ENCODE measurements around the gene BMERB1. TPM values are rescaled to one million over a fixed set of nuclear protein-coding genes. Genes with fewer than 3 reads are reported as not detected.
"Not testable (repeated sequence)": the region's sequence is repeated elsewhere in the genome, so short reads cannot be mapped to it uniquely, and the experiment has no call there.

The BMERB1 gene
- total RNA-seq, 4 donors from 2014 or later, result 75.6 to 103 (median 92.9) TPM

DNA sequence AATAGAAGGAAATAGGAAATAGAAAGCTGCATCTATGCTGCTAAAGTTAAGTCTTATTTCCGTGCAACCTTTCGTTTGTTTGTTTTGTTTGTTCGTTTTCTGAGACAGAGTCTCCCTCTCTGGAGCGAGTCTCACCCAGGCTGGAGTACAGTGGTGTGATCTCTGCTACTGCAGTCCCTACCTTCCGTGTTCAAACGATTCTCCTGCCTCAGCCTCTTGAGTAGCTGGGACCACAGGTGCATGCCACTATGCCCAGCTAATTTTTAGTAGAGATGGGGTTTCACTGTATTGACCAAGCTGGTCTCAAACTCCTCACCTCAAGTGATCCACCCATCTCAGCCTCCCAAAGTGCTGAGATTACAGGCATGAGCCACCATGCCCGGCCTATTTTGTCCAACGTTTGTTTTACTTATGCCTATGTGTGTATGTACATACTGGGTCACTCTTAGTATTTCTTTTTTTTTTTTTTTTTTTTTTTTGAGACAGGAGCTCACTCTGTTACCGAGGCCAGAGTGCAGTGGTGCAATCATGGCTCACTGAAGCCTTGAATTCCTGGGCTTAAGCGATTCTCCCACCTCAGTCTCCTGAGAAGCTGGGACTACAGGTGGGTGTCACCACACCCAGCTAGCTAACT is 16.8 kb downstream of the BMERB1 start:
- H3K4me1 ChIP-seq, result no peaks in the 10 kb centered on the region
- intact Hi-C loops (cut with DNase I), result no loop called here

DNA sequence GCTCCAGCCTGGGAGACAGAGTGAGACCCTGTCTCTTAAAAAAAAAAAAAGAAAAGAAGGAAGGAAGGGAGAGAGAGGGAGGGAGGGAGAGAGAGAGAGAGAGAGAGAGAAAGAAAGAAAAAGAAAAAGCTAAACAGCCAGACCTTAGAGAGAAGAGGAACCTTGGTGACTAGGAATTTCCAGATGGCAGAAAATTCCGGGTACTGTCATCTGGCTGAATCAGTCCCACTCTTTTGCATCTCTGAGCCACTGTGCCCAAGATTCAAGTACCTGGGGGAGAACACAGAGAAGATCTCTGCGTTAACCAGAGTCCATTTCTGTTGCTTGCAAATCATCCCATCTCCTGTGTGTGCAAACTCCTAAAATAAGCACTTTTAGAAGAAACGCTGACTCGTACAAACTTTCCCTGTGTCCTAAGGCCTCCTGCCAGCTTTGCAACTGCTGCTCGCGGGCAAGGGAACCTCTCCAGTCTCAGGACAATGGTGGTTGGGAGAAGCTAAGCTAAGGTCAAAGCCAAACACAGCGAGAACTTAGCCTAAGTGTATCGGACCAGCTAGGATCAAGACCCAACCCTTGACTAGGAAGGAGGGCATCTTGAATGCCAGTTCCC is 18.0 kb downstream of the BMERB1 start:
- no peak overlapping the region for H3K27ac ChIP-seq (replicated peaks in 1 of 4)
- H3K4me3 ChIP-seq, result no peak overlapping the region
- H3K27me3 ChIP-seq, result no peaks in the 10 kb centered on the region
- H3K9me3 ChIP-seq, result no peaks in the 10 kb centered on the region
- no peaks in the 10 kb centered on the region for H3K4me1 ChIP-seq
- intact Hi-C loops (cut with DNase I), result no loop called here
- TF ChIP-seq POLR2AphosphoS5 (IDR thresholded peaks at IDR 0.05) (no peak), POLR2A (IDR thresholded peaks at IDR 0.05; ENCODE audit: low read depth) (no peak), CTCF (IDR thresholded peaks at IDR 0.05) (no peak), EP300 (IDR thresholded peaks at IDR 0.05) (no peak)
- DNase-seq (ENCODE audit: extremely low spot score), result no peak
- H3K36me3 ChIP-seq, result peaks cover 0 to 10% (median 0%) of the 10 kb centered on the region in 4 donors
- 87% methylated on average over 8 of the region's 8 CpGs for WGBS

More for the DNA sequence above, 16.8 kb downstream of the BMERB1 start:
- no peak for TF ChIP-seq POLR2AphosphoS5 (IDR thresholded peaks at IDR 0.05)
- no peak for TF ChIP-seq EP300 (IDR thresholded peaks at IDR 0.05)
- no peak for TF ChIP-seq POLR2A (IDR thresholded peaks at IDR 0.05; ENCODE audit: low read depth)
- TF ChIP-seq CTCF (IDR thresholded peaks at IDR 0.05), result no peak
- H3K27ac ChIP-seq (replicated peaks in 1 of 4), result no peak overlapping the region
- H3K9me3 ChIP-seq, result no peaks in the 10 kb centered on the region
- no peak for DNase-seq (ENCODE audit: extremely low spot score)
- WGBS, result 87% methylated on average over 10 of the region's 10 CpGs
- no peaks in the 10 kb centered on the region for H3K27me3 ChIP-seq
- H3K4me3 ChIP-seq, result no peak overlapping the region
- peaks cover 0 to 12% (median 0%) of the 10 kb centered on the region in 4 donors for H3K36me3 ChIP-seq

DNA sequence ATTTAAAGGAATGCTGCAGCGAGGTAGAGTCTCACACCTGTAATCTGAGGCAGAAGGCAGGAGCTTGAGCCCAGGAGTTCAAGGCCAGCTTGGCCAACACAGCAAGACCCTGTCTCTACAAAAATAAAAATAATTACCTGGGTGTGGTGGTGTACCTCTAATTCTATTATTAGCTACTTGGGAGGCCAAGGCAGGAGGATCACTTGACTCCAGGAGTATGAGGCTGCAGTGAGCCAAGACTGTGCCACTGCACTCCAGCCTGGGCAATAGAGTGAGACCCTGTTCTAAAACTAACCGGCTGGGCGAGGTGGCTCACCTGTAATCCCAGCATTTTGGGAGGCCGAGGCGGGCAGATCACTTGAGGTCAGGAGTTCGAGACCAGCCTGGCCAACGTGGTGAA is 18.9 kb downstream of the BMERB1 start:
- H3K36me3 ChIP-seq; H3K27me3 ChIP-seq; intact Hi-C loops (cut with DNase I); DNase-seq (ENCODE audit: extremely low spot score); H3K4me3 ChIP-seq; H3K9me3 ChIP-seq; H3K4me1 ChIP-seq; H3K27ac ChIP-seq (replicated peaks in 1 of 4): not testable (repeated sequence)
- 95% methylated on average over 7 of the region's 7 CpGs for WGBS

DNA sequence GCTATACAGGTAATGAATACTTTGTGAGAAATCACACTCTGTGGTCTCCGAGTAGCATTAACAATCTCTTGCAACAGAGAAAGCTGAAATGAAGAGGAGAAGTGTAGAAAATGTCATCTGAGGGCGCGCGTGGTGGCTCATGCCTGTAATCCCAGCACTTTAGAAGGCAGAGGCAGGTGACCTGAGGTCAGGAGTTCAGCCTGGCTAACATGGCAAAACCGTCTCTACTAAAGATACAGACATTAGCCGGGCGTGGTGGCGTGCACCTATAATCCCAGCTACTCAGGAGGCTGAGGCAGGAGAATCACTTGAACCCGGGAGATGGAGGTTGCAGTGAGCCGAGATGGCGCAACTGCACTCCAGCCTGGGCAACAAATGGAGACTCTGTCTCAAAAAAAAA is 20.5 kb downstream of the BMERB1 start:
- H3K27ac ChIP-seq (replicated peaks in 1 of 4); intact Hi-C loops (cut with DNase I): not testable (repeated sequence)
- whole genome bisulfite sequencing, result 98% methylated on average over 11 of the region's 11 CpGs

GRCh38 chr16:15457400-15457799 is 23.0 kb downstream of the BMERB1 start:
- intact Hi-C loops (cut with DNase I), result no loop called here
- DNase-seq (ENCODE audit: extremely low spot score), result no peak
- Histone ChIP-seq H3K27ac (replicated peaks in 1 of 4) (no peak overlapping the region), H3K4me1 (peaks cover 0 to 7% (median 0%) of the 10 kb centered on the region in 4 donors), H3K27me3 (no peaks in the 10 kb centered on the region), H3K36me3 (no peaks in the 10 kb centered on the region), H3K4me3 (no peak overlapping the region), H3K9me3 (no peaks in the 10 kb centered on the region)
- 88% methylated on average over 3 of the region's 3 CpGs for WGBS
- TF ChIP-seq CTCF (IDR thresholded peaks at IDR 0.05) (no peak), POLR2AphosphoS5 (IDR thresholded peaks at IDR 0.05) (no peak), EP300 (IDR thresholded peaks at IDR 0.05) (no peak), POLR2A (IDR thresholded peaks at IDR 0.05; ENCODE audit: low read depth) (no peak)

More for the DNA sequence above, 20.5 kb downstream of the BMERB1 start:
- H3K4me3 ChIP-seq; DNase-seq (ENCODE audit: extremely low spot score); H3K36me3 ChIP-seq; H3K27me3 ChIP-seq; H3K4me1 ChIP-seq; H3K9me3 ChIP-seq: not testable (repeated sequence)

DNA sequence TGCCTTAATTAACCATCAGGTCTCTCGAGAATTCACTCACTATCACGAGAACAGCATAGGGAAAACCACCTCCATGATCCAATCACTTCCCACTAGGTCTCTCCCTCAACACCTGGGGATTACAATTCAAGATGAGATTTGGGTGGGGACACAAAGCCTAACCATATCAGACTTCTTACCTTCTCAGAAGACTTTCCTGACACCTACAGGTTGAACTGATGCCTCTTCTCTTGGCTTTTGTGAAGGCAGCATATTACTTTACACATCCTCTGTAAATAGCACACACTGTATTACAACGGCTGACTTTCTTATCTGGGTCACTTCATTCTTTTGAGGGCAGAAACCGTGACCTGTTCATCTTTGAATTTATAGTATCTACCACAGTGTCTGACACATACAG is 23.6 kb downstream of the BMERB1 start:
- WGBS, result 80% methylated on average over 4 of the region's 4 CpGs
- H3K36me3 ChIP-seq, result no peaks in the 10 kb centered on the region
- no peak for DNase-seq (ENCODE audit: extremely low spot score)
- H3K4me3 ChIP-seq, result no peak overlapping the region
- intact Hi-C loops (cut with DNase I), result no loop called here
- no peak overlapping the region for H3K27ac ChIP-seq (replicated peaks in 1 of 4)
- H3K9me3 ChIP-seq, result no peaks in the 10 kb centered on the region
- H3K4me1 ChIP-seq, result peaks cover 0 to 7% (median 0%) of the 10 kb centered on the region in 4 donors
- H3K27me3 ChIP-seq, result no peaks in the 10 kb centered on the region
- TF ChIP-seq POLR2A (IDR thresholded peaks at IDR 0.05; ENCODE audit: low read depth) (no peak), POLR2AphosphoS5 (IDR thresholded peaks at IDR 0.05) (no peak), CTCF (IDR thresholded peaks at IDR 0.05) (no peak), EP300 (IDR thresholded peaks at IDR 0.05) (no peak)
